ENCODE data around the gene SFTPB. TPM values are rescaled to one million over a fixed set of nuclear protein-coding genes. Genes with fewer than 3 reads are reported as not detected.
A peak's percentile ranks its signal among the peaks of the same experiment; 100 is the strongest.

Gene SFTPB
- total RNA-seq, 6 experiments from 2014 or later: 0.06 to 1.1 (median 0.79) TPM; not detected in 2

GRCh38 chr2:85682378-85682777 is 14.4 kb upstream of the SFTPB start:
- ATAC-seq (no peak), DNase-seq (no peak)
- 88% methylated on average over 3 of the region's 5 CpGs for WGBS (ENCODE audit: insufficient coverage, low coverage, low lambda C conversion rate, missing lambda C conversion rate)
- no peaks in the 10 kb centered on the region for H3K36me3 ChIP-seq
- peaks cover 0 to 11% (median 4%) of the 10 kb centered on the region in 4 donors for H3K4me1 ChIP-seq
- H3K27ac ChIP-seq: no peak overlapping the region
- no peak for TF ChIP-seq CTCF (IDR thresholded peaks at IDR 0.05)
- TF ChIP-seq POLR2A (IDR thresholded peaks at IDR 0.05): no peak
- intact Hi-C loops (cut with DNase I): no loop called here
- no peaks in the 10 kb centered on the region for H3K27me3 ChIP-seq
- H3K9me3 ChIP-seq: peaks cover 0 to 2% (median 0%) of the 10 kb centered on the region in 4 donors
- H3K4me3 ChIP-seq: no peak overlapping the region

GRCh38 chr2:85681776-85682175 is 13.8 kb upstream of the SFTPB start:
- Histone ChIP-seq H3K4me3 (no peak overlapping the region), H3K9me3 (peaks cover 0 to 2% (median 0%) of the 10 kb centered on the region in 4 donors), H3K27ac (no peak overlapping the region), H3K4me1 (peaks cover 0 to 11% (median 4%) of the 10 kb centered on the region in 4 donors), H3K27me3 (no peaks in the 10 kb centered on the region), H3K36me3 (no peaks in the 10 kb centered on the region)
- no peak for TF ChIP-seq CTCF (IDR thresholded peaks at IDR 0.05)
- TF ChIP-seq POLR2A (IDR thresholded peaks at IDR 0.05): no peak
- intact Hi-C loops (cut with DNase I): no loop called here
- 100% methylated on average over 1 of the region's 1 CpG for WGBS (ENCODE audit: insufficient coverage, low coverage, low lambda C conversion rate, missing lambda C conversion rate)
- ATAC-seq (no peak), DNase-seq (no peak)

GRCh38 chr2:85681372-85681763 is 13.4 kb upstream of the SFTPB start:
- no peak overlapping the region for H3K4me3 ChIP-seq
- H3K27me3 ChIP-seq: no peaks in the 10 kb centered on the region
- intact Hi-C loops (cut with DNase I): no loop called here
- H3K4me1 ChIP-seq: peaks cover 0 to 11% (median 4%) of the 10 kb centered on the region in 4 donors
- DNase-seq: peak in 2 of 3 donors; percentile 47 to 64
- peak; percentile 37 to 85 (median 64) for ATAC-seq
- TF ChIP-seq POLR2A (IDR thresholded peaks at IDR 0.05) (no peak), CTCF (IDR thresholded peaks at IDR 0.05) (no peak)
- no peaks in the 10 kb centered on the region for H3K36me3 ChIP-seq
- WGBS (ENCODE audit: insufficient coverage, low coverage, low lambda C conversion rate, missing lambda C conversion rate): 41% methylated on average over 5 of the region's 5 CpGs
- H3K9me3 ChIP-seq: peaks cover 0 to 2% (median 0%) of the 10 kb centered on the region in 4 donors
- H3K27ac ChIP-seq: peak overlapping the region in 1 of 3 donors; percentile 1

- Histone ChIP-seq H3K4me1 (peaks cover 0 to 11% (median 4%) of the 10 kb centered on the region in 4 donors), H3K4me3 (no peak overlapping the region)
- intact Hi-C loops (cut with DNase I): no loop called here
Measured at GRCh38 chr2:85680707-85681371, 12.8 kb upstream of the SFTPB start.

More at GRCh38 chr2:85680707-85681371, 12.8 kb upstream of the SFTPB start:
- 79% methylated on average over 2 of the region's 2 CpGs for WGBS (ENCODE audit: insufficient coverage, low coverage, low lambda C conversion rate, missing lambda C conversion rate)
- Histone ChIP-seq H3K36me3 (no peaks in the 10 kb centered on the region), H3K9me3 (peaks cover 0 to 2% (median 0%) of the 10 kb centered on the region in 4 donors), H3K27ac (peak overlapping the region in 1 of 3 donors; percentile 1), H3K27me3 (no peaks in the 10 kb centered on the region)
- no peak for TF ChIP-seq POLR2A (IDR thresholded peaks at IDR 0.05)
- no peak for TF ChIP-seq CTCF (IDR thresholded peaks at IDR 0.05)
- ATAC-seq: no peak
- no peak for DNase-seq
